ENCODE results near the gene TAB3.
"Not testable (repeated sequence)": the region's sequence is repeated elsewhere in the genome, so short reads cannot be mapped to it uniquely, and the experiment has no call there.

The TAB3 gene

DNA sequence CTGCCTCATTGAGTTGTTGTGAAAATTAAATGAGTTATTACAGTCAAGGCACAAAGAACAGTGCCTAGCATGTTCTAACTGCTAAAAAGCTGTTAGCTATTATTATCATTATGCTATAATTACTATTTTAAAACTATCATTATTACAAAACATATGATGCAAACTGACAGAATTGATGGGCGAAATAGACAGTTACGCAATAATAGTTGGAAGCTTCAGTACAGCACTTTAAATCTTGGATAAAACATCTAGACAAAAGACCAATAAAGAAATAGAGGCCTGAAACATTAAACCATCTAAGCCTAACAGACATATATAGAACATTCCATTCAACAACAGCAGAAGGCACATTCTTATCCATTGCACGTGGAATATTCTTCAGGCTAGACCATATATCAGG, 73.0 kb downstream of the TAB3 start:
- Histone ChIP-seq H3K4me1 (ENCODE audit: control insufficient read depth, insufficient read depth, low read length) (no peaks in the 10 kb centered on the region), H3K36me3 (ENCODE audit: insufficient read depth, low read length) (no peaks in the 10 kb centered on the region), H3K9ac (ENCODE audit: low read depth, low read length) (no peak overlapping the region), H3K9me3 (replicated peaks; ENCODE audit: low read length) (no peaks in the 10 kb centered on the region), H3K4me3 (ENCODE audit: low read length) (no peak overlapping the region), H3K4me2 (ENCODE audit: low read length) (no peak overlapping the region), H3K27me3 (ENCODE audit: control insufficient read depth, insufficient read depth, low read length) (no peaks in the 10 kb centered on the region)

DNA sequence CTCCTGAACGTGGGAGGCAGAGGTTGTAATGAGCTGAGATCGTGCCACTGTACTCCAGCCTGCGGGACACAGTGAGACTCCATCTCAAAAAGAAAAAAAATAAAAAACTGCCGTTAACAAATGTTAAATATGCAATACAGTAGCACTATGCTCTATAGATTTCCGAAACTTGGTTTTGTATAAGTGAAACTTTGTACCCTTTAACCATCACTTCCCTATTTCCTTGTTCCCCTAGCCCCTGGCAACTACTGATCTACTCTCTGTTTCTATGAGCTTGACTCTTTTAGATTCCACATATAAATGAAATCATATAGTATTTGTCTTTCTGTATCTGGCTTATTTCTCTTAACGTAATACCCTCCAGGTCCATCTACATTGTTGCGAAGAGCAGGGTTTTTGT, 74.1 kb downstream of the TAB3 start:
- Histone ChIP-seq H3K36me3 (ENCODE audit: insufficient read depth, low read length) (no peaks in the 10 kb centered on the region), H3K4me3 (ENCODE audit: low read length) (no peak overlapping the region), H3K27me3 (ENCODE audit: control insufficient read depth, insufficient read depth, low read length) (no peaks in the 10 kb centered on the region), H3K9ac (ENCODE audit: low read depth, low read length) (no peak overlapping the region), H3K4me2 (ENCODE audit: low read length) (no peak overlapping the region), H3K9me3 (replicated peaks; ENCODE audit: low read length) (no peaks in the 10 kb centered on the region), H3K4me1 (ENCODE audit: control insufficient read depth, insufficient read depth, low read length) (no peaks in the 10 kb centered on the region)

DNA sequence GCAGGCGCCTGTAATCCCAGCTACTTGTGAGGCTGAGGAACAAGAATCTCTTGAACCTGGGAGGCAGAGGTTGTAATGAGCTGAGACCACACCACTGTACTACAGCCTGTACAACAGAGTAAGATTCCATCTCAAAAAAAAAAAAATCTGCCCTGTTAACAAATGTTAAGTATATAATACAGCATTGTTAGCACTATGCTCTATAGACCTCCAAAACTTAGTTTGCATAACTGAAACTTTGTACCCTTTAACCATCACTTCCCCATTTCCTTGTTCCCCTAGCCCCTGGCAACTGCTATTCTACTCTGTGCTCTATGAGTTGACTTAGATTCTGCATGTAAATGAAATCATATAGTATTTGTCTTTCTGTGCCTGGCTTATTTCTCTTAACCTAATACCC, 76.7 kb downstream of the TAB3 start:
- no peaks in the 10 kb centered on the region for H3K4me1 ChIP-seq (ENCODE audit: control insufficient read depth, insufficient read depth, low read length)
- H3K9ac ChIP-seq (ENCODE audit: low read depth, low read length), result no peak overlapping the region
- no peak overlapping the region for H3K4me3 ChIP-seq (ENCODE audit: low read length)
- no peak overlapping the region for H3K4me2 ChIP-seq (ENCODE audit: low read length)
- no peaks in the 10 kb centered on the region for H3K9me3 ChIP-seq (replicated peaks; ENCODE audit: low read length)
- no peaks in the 10 kb centered on the region for H3K36me3 ChIP-seq (ENCODE audit: insufficient read depth, low read length)
- no peaks in the 10 kb centered on the region for H3K27me3 ChIP-seq (ENCODE audit: control insufficient read depth, insufficient read depth, low read length)

DNA sequence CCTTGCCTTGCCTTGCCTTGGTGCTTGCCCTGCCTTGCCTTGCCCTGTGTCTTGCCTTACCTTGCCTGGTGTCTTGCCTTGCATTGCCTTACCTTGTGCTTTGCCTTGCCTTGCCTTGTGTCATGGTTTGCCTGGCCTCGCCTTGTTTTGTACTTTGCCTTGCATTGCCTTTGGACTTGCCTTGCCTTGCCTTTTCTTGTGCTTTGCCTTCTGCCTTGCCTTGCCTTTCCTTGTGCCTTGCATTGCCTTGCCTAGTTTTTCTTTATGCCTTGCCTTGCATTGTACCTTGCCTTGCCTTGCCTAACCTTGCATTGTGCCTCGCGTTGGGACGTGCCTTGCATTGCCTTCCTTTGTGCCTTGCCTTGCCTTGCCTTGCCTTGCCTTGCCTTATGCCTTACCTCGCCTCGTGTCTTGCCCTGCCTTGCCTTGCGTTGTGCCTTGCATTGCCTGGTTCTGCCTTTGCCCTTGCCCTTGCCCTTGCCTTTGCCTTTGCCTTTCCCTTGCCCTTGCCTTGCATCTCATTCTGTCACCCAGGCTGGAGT, 82.8 kb downstream of the TAB3 start:
- Histone ChIP-seq H3K36me3 (ENCODE audit: insufficient read depth, low read length) (no peaks in the 10 kb centered on the region), H3K4me3 (ENCODE audit: low read length) (no peak overlapping the region), H3K9ac (ENCODE audit: low read depth, low read length) (no peak overlapping the region), H3K4me2 (ENCODE audit: low read length) (no peak overlapping the region), H3K9me3 (replicated peaks; ENCODE audit: low read length) (peaks cover 13% of the 10 kb centered on the region), H3K27me3 (ENCODE audit: control insufficient read depth, insufficient read depth, low read length) (no peaks in the 10 kb centered on the region), H3K4me1 (ENCODE audit: control insufficient read depth, insufficient read depth, low read length) (no peaks in the 10 kb centered on the region)

DNA sequence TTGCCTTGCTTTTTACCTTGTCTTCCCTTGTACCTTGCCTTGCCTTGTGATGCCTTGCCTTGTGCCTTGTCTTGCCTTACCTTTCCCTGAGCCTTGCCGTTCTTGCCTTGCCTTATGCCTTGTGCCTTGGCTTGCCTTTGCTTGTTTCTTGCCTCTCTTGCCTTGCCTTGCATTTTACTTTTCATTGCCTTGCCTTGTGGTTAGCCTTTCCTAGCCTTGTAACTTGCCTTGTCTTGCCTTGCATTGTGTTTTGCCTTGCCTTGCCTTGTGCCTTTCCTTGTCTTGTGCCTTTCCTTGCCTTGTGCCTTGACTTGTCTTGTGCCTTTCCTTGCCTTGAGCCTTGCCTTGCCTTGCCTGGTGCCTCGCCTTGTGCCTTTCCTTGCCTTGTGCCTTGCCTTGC, 84.6 kb downstream of the TAB3 start:
- no peak overlapping the region for H3K4me2 ChIP-seq (ENCODE audit: low read length)
- H3K4me3 ChIP-seq (ENCODE audit: low read length), result no peak overlapping the region
- no peaks in the 10 kb centered on the region for H3K27me3 ChIP-seq (ENCODE audit: control insufficient read depth, insufficient read depth, low read length)
- no peaks in the 10 kb centered on the region for H3K36me3 ChIP-seq (ENCODE audit: insufficient read depth, low read length)
- H3K9me3 ChIP-seq (replicated peaks; ENCODE audit: low read length), result peaks cover 15% of the 10 kb centered on the region
- no peaks in the 10 kb centered on the region for H3K4me1 ChIP-seq (ENCODE audit: control insufficient read depth, insufficient read depth, low read length)
- H3K9ac ChIP-seq (ENCODE audit: low read depth, low read length), result no peak overlapping the region

DNA sequence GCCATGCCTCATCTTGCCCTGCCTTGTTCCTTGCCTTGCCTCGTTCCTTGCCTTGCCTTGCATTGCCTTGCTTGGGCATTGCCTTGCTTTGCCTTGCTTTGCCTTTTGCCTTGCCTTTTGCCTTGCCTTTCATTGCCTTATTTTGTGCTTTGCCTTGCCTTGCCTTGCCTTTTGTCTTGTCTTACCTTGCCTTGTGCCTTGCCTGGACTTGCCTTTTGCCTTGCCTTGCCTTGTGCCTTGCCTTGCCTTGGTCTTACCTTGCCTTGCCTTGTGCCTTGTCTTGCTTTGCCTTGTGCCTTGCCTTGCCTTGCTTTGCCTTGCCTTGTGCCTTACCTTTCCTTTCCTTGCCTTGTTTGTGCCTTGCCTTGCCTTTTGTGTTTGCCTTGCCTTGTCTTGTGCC, 88.2 kb downstream of the TAB3 start:
- Histone ChIP-seq H3K9ac (ENCODE audit: low read depth, low read length) (no peak overlapping the region), H3K36me3 (ENCODE audit: insufficient read depth, low read length) (no peaks in the 10 kb centered on the region), H3K4me3 (ENCODE audit: low read length) (no peak overlapping the region), H3K4me1 (ENCODE audit: control insufficient read depth, insufficient read depth, low read length) (no peaks in the 10 kb centered on the region), H3K27me3 (ENCODE audit: control insufficient read depth, insufficient read depth, low read length) (no peaks in the 10 kb centered on the region), H3K9me3 (replicated peaks; ENCODE audit: low read length) (peaks cover 25% of the 10 kb centered on the region), H3K4me2 (ENCODE audit: low read length) (no peak overlapping the region)

GRCh38 chrX:30799327-30799726, 89.7 kb downstream of the TAB3 start:
- Histone ChIP-seq H3K9ac (ENCODE audit: low read depth, low read length) (no peak overlapping the region), H3K4me3 (ENCODE audit: low read length) (no peak overlapping the region), H3K9me3 (replicated peaks; ENCODE audit: low read length) (peaks cover 36% of the 10 kb centered on the region), H3K36me3 (ENCODE audit: insufficient read depth, low read length) (no peaks in the 10 kb centered on the region), H3K4me1 (ENCODE audit: control insufficient read depth, insufficient read depth, low read length) (no peaks in the 10 kb centered on the region), H3K4me2 (ENCODE audit: low read length) (no peak overlapping the region), H3K27me3 (ENCODE audit: control insufficient read depth, insufficient read depth, low read length) (no peaks in the 10 kb centered on the region)

- Histone ChIP-seq H3K9me3 (replicated peaks; ENCODE audit: low read length) (peaks cover 38% of the 10 kb centered on the region), H3K9ac (ENCODE audit: low read depth, low read length) (no peak overlapping the region), H3K27me3 (ENCODE audit: control insufficient read depth, insufficient read depth, low read length) (no peaks in the 10 kb centered on the region), H3K4me1 (ENCODE audit: control insufficient read depth, insufficient read depth, low read length) (no peaks in the 10 kb centered on the region), H3K4me3 (ENCODE audit: low read length) (no peak overlapping the region), H3K4me2 (ENCODE audit: low read length) (no peak overlapping the region), H3K36me3 (ENCODE audit: insufficient read depth, low read length) (no peaks in the 10 kb centered on the region)
These were observed 90.2 kb downstream of the TAB3 start for GRCh38 chrX:30798810-30799209.

DNA sequence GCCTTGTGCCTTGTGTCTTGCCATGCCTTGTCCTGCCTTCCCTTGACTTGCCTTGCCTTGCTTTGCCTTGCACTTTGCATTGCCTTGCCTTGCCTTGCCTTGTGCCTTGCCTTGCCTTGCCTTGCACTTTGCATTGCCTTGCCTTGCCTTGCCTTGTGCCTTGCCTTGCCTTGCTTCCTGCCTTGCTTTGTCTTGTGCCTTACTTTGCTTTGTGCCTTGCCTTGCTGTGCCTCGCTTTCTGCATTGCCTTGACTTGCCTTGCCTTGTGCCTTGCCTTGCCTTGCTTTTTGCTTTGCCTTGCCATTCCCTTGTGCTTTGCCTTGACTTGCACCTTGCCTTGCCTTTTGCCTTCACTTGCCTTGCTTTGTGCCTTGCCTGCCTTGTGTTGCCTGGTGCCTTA, 91.8 kb downstream of the TAB3 start:
- H3K9ac ChIP-seq (ENCODE audit: low read depth, low read length); H3K27me3 ChIP-seq (ENCODE audit: control insufficient read depth, insufficient read depth, low read length); H3K36me3 ChIP-seq (ENCODE audit: insufficient read depth, low read length); H3K4me2 ChIP-seq (ENCODE audit: low read length); H3K4me3 ChIP-seq (ENCODE audit: low read length); H3K4me1 ChIP-seq (ENCODE audit: control insufficient read depth, insufficient read depth, low read length): not testable (repeated sequence)
- peaks cover 45% of the 10 kb centered on the region for H3K9me3 ChIP-seq (replicated peaks; ENCODE audit: low read length)

DNA sequence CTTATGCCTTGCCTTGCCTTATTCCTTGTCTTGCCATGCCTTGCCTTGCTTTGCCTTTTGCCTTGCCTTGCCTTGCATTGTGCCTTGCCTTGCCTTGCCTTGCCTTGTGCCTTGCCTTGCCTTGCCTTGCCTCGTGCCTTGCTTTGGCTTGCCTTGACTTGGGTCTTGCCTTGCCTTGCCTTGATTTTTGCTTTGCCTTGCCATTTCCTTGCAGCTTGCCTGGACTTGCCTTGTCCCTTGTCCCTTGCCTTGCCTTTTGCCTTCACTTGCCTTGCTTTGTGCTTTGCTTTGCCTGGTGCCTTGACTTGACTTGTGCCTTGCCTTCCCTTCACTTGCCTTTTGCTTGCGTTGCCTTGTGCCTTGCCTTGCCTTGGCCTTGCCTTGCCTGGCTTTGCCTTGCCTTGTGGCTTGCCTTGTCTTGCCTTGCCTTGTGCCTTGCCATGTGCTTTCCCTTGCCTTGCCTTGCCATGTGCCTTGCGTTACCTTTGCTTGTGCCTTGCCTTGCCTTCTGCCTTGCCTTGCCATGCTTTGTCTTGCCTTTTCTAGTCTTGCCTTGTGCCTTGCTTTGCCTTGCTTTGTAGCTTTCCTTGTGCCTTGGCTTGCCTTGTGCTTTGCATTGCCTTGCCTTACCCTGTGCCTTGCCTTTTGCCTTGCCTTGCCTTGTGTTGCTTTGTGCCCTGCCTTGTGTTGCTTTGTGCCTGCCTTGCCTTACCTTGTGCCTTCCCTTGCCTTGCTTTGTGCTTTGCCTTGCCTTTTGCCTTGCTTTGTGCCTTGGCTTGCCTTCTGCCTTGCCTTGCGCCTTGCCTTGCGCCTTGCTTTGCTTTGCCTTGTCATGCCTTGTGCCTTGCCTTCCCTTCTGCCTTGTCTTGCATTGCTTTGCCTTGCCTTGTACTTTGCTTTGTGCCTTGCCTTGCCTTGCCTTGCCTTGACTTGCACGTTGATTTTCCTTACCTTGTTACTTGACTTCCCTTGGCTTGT, 92.8 kb downstream of the TAB3 start:
- peaks cover 42% of the 10 kb centered on the region for H3K9me3 ChIP-seq (replicated peaks; ENCODE audit: low read length)

DNA sequence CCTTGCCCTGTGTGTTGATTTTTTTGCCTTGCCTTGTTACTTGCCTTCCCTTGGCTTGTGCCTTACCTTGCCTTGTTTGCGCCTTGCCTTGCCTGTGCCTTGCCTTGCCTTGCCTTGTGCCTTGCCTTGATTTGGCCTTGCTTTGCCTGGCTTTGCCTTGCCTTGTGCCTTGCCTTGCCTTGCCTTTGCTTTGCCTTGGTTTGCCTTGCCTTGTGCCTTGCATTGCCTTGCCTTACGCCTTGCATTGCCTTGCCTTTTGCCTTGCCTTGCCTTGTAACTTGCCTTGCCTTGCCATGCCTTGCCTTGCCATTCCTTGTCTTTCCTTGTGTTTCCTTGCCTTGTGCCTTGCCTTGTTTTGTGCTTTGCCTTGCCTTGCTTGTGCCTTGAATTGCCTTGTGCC, 94.6 kb downstream of the TAB3 start:
- Histone ChIP-seq H3K36me3 (ENCODE audit: insufficient read depth, low read length) (no peaks in the 10 kb centered on the region), H3K27me3 (ENCODE audit: control insufficient read depth, insufficient read depth, low read length) (no peaks in the 10 kb centered on the region), H3K4me3 (ENCODE audit: low read length) (no peak overlapping the region), H3K9me3 (replicated peaks; ENCODE audit: low read length) (peaks cover 43% of the 10 kb centered on the region), H3K9ac (ENCODE audit: low read depth, low read length) (no peak overlapping the region), H3K4me1 (ENCODE audit: control insufficient read depth, insufficient read depth, low read length) (no peaks in the 10 kb centered on the region), H3K4me2 (ENCODE audit: low read length) (no peak overlapping the region)

More for the DNA sequence above, 92.8 kb downstream of the TAB3 start:
- no peak overlapping the region for H3K4me2 ChIP-seq (ENCODE audit: low read length)
- H3K9ac ChIP-seq (ENCODE audit: low read depth, low read length), result no peak overlapping the region
- H3K27me3 ChIP-seq (ENCODE audit: control insufficient read depth, insufficient read depth, low read length), result no peaks in the 10 kb centered on the region
- H3K4me1 ChIP-seq (ENCODE audit: control insufficient read depth, insufficient read depth, low read length), result no peaks in the 10 kb centered on the region
- no peaks in the 10 kb centered on the region for H3K36me3 ChIP-seq (ENCODE audit: insufficient read depth, low read length)
- H3K4me3 ChIP-seq (ENCODE audit: low read length), result no peak overlapping the region

DNA sequence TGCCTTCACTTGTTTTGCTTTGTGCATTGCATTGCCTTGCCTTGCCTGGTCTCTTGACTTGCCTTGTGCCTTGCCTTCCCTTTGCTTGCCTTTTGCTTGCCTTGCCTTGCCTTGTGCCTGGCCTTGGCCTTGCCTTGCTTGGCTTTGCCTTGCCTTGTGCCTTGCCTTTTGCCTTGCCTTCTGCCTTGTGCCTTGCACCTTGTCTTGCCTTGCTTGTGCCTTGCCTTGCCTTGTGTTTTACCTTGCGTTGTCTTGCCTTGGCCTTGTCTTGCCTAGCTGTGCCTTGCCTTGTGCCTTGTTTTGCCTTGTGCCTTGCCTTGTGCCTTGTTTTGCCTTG, 95.3 kb downstream of the TAB3 start:
- Histone ChIP-seq H3K27me3 (ENCODE audit: control insufficient read depth, insufficient read depth, low read length) (no peaks in the 10 kb centered on the region), H3K4me3 (ENCODE audit: low read length) (no peak overlapping the region), H3K9ac (ENCODE audit: low read depth, low read length) (no peak overlapping the region), H3K4me2 (ENCODE audit: low read length) (no peak overlapping the region), H3K9me3 (replicated peaks; ENCODE audit: low read length) (peaks cover 48% of the 10 kb centered on the region), H3K36me3 (ENCODE audit: insufficient read depth, low read length) (no peaks in the 10 kb centered on the region), H3K4me1 (ENCODE audit: control insufficient read depth, insufficient read depth, low read length) (no peaks in the 10 kb centered on the region)
